Measurements from ENCODE around the gene CNKSR1.

CNKSR1 gene

GRCh38 chr1:26181586-26182382, 4.5 kb downstream of the CNKSR1 start:
- no peak for DNase-seq (ENCODE audit: low read depth, low spot score)
- no peak overlapping the region for H3K4me3 ChIP-seq (ENCODE audit: low read length)

- DNase-seq (ENCODE audit: low read depth, low spot score), result no peak
Observed at GRCh38 chr1:26182383-26182696, 5.0 kb downstream of the CNKSR1 start.

DNA sequence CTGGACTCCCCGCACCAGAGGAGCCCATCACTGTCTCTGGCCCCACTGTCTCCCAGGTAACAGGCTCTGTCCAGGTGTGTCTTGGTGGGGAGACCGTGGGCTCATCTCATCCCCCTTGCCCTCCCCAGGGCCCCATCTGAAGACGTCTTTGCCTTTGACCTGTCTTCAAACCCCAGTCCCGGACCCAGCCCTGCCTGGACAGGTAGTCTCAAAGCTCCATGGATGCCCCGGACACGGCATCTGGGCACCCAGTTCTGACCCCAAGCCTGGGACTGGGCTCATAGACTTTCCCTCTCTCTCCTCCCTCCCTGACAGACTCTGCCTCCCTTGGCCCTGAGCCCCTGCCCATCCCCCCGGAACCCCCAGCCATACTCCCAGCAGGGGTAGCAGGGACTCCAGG, 6.8 kb downstream of the CNKSR1 start:
- no peak for DNase-seq (ENCODE audit: low read depth, low spot score)
- no peak overlapping the region for H3K4me3 ChIP-seq (ENCODE audit: low read length)

More at GRCh38 chr1:26182383-26182696, 5.0 kb downstream of the CNKSR1 start:
- H3K4me3 ChIP-seq (ENCODE audit: low read length), result no peak overlapping the region

DNA sequence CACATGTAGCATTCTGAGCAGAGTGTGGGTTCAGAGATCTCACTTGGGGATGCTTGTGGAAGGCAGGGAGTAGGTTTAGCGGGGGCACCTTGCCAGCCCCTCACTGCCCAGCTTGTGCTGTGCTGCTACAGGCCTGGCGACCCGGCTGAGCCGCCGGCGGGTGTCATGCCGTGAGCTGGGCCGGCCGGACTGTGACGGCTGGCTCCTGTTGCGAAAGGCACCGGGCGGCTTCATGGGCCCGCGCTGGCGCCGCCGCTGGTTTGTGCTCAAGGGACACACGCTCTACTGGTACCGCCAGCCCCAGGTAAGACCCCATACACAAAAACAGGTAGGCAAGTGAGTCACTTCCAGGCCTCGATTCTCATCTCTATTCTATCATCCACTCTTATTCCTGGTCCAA, 7.6 kb downstream of the CNKSR1 start:
- H3K4me3 ChIP-seq (ENCODE audit: low read length), result no peak overlapping the region
- DNase-seq (ENCODE audit: low read depth, low spot score), result no peak

GRCh38 chr1:26187882-26188281, 10.6 kb downstream of the CNKSR1 start:
- no peak overlapping the region for H3K4me3 ChIP-seq (ENCODE audit: low read length)
- DNase-seq (ENCODE audit: low read depth, low spot score), result no peak

GRCh38 chr1:26188477-26188876, 11.2 kb downstream of the CNKSR1 start:
- no peak for DNase-seq (ENCODE audit: low read depth, low spot score)
- no peak overlapping the region for H3K4me3 ChIP-seq (ENCODE audit: low read length)

- no peak for DNase-seq (ENCODE audit: low read depth, low spot score)
- no peak overlapping the region for H3K4me3 ChIP-seq (ENCODE audit: low read length)
Observed at GRCh38 chr1:26189331-26189730, 12.0 kb downstream of the CNKSR1 start.

GRCh38 chr1:26189751-26190275, 12.5 kb downstream of the CNKSR1 start:
- no peak overlapping the region for H3K4me3 ChIP-seq (ENCODE audit: low read length)
- no peak for DNase-seq (ENCODE audit: low read depth, low spot score)

DNA sequence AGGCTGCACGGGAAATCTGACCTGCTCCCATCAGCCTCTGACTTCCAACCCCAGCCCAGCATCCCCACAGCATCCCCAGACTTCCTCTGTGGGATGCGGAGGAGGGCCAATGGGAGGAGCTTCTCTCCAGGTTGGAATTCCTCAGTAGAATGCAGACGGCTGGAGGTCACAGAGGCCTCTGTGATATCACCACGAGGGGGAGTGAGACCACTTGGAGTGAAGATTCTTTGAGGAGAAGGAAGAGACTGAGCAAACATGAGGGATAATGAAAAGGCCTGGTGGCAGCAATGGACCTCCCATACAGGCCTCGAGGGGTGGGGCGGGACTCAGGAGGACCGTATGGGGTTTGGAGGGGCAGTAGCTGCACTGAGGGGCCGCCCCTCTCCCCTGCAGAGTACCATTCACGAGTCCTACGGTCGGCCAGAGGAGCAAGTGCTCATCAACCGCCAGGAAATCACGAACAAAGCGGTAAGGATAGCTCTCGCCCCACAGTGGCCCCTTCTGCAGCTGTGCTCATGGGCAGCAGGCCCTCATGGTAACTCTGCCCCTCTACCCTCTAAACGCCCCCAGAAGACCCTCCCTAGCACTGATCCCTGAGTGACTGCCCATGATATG, 13.2 kb downstream of the CNKSR1 start, which contains the start of gene CATSPER4:
TSS of gene CATSPER4 (plus strand) at position 230 of the 615 bp plus-strand sequence. CDS start at position 256, 26 bp downstream.
- DNase-seq (ENCODE audit: low read depth, low spot score), result peak; percentile 12
- no peak within 1 kb of the TSS for H3K4me3 ChIP-seq (ENCODE audit: low read length)

GRCh38 chr1:26191739-26192138, 14.4 kb downstream of the CNKSR1 start:
- no peak overlapping the region for H3K4me3 ChIP-seq (ENCODE audit: low read length)
- DNase-seq (ENCODE audit: low read depth, low spot score), result peak; percentile 32

DNA sequence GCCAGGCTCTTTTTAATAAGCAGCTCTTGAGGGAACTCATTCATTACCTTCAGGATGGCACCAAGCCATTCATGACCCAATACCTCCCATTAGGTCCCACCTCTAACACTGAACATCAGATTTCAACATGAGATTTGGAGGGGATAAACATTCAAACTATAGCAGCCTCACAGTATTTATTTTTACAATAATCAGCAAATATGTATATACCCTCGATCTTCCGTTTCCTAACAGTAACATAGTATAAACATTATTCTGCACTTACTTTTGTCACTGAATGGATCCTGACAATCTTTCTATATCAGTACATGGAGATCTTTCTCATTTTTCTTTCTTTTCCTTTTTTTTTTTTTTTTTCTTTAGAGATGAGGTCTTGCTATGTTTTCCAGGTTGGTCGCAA, 18.5 kb downstream of the CNKSR1 start:
- no peak overlapping the region for H3K4me3 ChIP-seq (ENCODE audit: low read length)
- no peak for DNase-seq (ENCODE audit: low read depth, low spot score)

DNA sequence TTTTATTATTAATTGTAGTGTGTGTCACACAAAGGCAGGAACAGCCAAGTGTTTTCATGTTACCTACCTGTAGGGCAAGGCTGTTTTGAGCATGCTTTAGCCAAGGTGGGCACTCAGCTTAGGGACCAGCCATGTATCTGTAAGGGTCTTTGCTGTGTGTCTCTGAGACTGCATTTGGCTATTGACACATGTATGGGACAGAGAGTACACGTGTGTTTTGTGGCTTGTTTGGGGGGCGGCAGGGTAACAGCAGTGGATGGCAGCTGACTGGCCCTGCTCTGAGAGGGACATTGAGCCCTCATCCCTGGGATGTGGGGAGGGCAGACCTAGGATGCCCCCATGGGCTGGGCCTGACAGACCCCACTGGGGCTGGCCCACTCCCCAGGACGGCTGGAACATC, 20.0 kb downstream of the CNKSR1 start:
- H3K4me3 ChIP-seq (ENCODE audit: low read length), result no peak overlapping the region
- DNase-seq (ENCODE audit: low read depth, low spot score), result no peak

DNA sequence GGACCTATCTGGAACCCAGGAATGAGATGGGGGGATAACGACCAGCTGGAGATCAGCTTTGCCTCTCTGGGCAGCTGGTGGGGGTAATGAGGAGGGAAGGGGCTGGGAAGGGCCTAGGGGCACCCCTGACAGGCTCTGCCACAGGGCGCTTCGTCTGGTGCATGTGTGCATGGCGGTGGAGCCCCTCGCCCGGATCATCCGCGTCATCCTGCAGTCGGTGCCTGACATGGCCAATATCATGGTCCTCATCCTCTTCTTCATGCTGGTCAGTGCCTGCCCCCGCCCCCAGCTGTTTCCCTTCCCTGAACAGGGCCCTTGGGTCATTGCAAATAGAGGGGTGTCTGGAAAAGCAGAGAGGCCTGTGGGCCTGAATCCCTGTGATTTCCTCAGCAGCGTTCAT, 20.5 kb downstream of the CNKSR1 start:
- no peak overlapping the region for H3K4me3 ChIP-seq (ENCODE audit: low read length)
- no peak for DNase-seq (ENCODE audit: low read depth, low spot score)

- DNase-seq (ENCODE audit: low read depth, low spot score), result no peak
- H3K4me3 ChIP-seq (ENCODE audit: low read length), result no peak overlapping the region
Observed at GRCh38 chr1:26200413-26200812, 23.1 kb downstream of the CNKSR1 start.

DNA sequence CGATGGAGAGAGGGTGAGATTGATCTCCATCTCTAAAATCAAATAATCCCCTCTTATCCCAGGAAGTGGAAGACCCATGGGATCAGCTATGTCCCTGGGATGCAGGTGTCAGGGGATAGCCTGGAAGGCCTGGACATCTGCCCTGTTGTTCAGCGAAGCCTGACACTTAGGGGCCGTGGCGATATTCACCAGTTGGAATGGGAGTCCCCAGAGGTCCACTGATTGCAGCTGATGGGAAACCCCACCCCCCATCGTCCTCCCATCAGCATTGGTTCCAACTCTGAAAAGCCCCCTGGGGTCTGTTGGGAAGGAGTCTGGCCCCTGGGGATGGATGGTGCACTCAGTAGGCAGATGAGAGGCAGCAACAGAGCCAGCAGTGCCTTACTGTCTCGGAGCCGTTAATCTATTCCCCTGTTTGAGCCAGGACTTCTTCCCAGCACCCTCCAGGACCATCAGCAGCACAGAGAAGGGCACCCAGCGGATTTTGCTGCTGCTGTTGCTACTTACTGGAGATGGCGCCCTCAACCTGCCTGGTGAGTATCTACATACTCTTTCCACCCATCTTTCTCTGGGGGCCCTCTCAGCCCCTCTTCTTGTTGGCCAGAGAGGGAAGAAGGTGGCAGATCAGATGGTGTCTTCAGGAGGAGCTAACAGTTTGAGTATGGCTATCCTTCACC, 26.5 kb downstream of the CNKSR1 start:
- no peak overlapping the region for H3K4me3 ChIP-seq (ENCODE audit: low read length)
- DNase-seq (ENCODE audit: low read depth, low spot score), result no peak

GRCh38 chr1:26210147-26210870, 33.0 kb downstream of the CNKSR1 start:
- no peak overlapping the region for H3K4me3 ChIP-seq (ENCODE audit: low read length)
- DNase-seq (ENCODE audit: low read depth, low spot score), result no peak

GRCh38 chr1:26212726-26213125, 35.4 kb downstream of the CNKSR1 start:
- H3K4me3 ChIP-seq (ENCODE audit: low read length), result no peak overlapping the region
- DNase-seq (ENCODE audit: low read depth, low spot score), result no peak

- no peak for DNase-seq (ENCODE audit: low read depth, low spot score)
- H3K4me3 ChIP-seq (ENCODE audit: low read length), result no peak overlapping the region
Observed at GRCh38 chr1:26213335-26213905, 36.1 kb downstream of the CNKSR1 start.

GRCh38 chr1:26215246-26215645, 38.0 kb downstream of the CNKSR1 start:
- no peak overlapping the region for H3K4me3 ChIP-seq (ENCODE audit: low read length)
- no peak for DNase-seq (ENCODE audit: low read depth, low spot score)
